Kidney epithelial cell (primary cell): ENCODE results near the gene TMPRSS13. TPM values are rescaled to one million over a fixed set of nuclear protein-coding genes. Genes with fewer than 3 reads are reported as not detected.

Experiments used
- DNase-seq: peaks from one replicate; pipeline ENCODE4 v3.0.0-alpha.2; 2010; ENCODE audit warnings: low read depth
- H3K27me3 ChIP-seq: 2 replicates; pipeline ENCODE4 v1.6.0; 2011; ENCODE audit warnings: low read length; ENCODE audit not compliant: control insufficient read depth, insufficient read depth
- H3K36me3 ChIP-seq: 2 replicates; pipeline ENCODE4 v1.5.1; 2011; ENCODE audit warnings: low read length; ENCODE audit not compliant: control insufficient read depth, insufficient read depth
- H3K4me3 ChIP-seq: 2 replicates; pipeline ENCODE4 v1.5.1; 2011; ENCODE audit warnings: low read depth, mild to moderate bottlenecking, control low read depth, low read length
- total RNA-seq: library from RNA; depleted of rRNA; stranded (reverse); fragments of >200 nt; gene quantifications from 2 replicates; pipeline ENCODE4 v1.2.3, GENCODE V29; 2015
- TF ChIP-seq, protein P1 (sequence below): IDR thresholded peaks from 2 replicates; pipeline ENCODE4 v1.5.1; 2011; ENCODE audit warnings: mild to moderate bottlenecking, moderate library complexity, low read length, control low read depth, inconsistent platforms; ENCODE audit not compliant: insufficient read depth, poor library complexity, severe bottlenecking

The TMPRSS13 gene
- total RNA-seq, 1 donor from 2014 or later: not detected

DNA sequence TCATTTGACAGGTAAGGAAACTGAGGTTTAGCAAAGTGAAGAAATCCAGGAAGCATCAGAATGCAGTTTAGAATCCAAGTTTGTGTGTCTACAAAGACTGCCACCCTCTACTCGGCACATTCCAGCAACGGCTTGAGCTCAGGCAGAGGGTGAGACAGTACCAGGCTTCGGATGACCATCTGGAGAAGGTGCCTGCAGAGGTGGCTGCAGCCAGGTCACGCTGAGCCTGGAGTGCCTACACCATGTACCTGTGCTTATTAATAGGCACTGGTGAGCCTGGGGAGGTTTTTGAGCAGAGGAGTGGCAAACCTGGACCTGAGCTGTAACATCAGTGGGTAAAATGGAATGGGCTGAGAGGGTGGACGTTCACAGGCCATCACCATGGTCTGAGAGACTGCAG, 57.4 kb downstream of the TMPRSS13 start:
- peaks cover 19% of the 10 kb centered on the region for H3K27me3 ChIP-seq
- no peak for DNase-seq
- no peaks in the 10 kb centered on the region for H3K36me3 ChIP-seq
- no peak overlapping the region for H3K4me3 ChIP-seq
- TF ChIP-seq, protein P1, sequence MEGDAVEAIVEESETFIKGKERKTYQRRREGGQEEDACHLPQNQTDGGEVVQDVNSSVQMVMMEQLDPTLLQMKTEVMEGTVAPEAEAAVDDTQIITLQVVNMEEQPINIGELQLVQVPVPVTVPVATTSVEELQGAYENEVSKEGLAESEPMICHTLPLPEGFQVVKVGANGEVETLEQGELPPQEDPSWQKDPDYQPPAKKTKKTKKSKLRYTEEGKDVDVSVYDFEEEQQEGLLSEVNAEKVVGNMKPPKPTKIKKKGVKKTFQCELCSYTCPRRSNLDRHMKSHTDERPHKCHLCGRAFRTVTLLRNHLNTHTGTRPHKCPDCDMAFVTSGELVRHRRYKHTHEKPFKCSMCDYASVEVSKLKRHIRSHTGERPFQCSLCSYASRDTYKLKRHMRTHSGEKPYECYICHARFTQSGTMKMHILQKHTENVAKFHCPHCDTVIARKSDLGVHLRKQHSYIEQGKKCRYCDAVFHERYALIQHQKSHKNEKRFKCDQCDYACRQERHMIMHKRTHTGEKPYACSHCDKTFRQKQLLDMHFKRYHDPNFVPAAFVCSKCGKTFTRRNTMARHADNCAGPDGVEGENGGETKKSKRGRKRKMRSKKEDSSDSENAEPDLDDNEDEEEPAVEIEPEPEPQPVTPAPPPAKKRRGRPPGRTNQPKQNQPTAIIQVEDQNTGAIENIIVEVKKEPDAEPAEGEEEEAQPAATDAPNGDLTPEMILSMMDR: no peak

DNA sequence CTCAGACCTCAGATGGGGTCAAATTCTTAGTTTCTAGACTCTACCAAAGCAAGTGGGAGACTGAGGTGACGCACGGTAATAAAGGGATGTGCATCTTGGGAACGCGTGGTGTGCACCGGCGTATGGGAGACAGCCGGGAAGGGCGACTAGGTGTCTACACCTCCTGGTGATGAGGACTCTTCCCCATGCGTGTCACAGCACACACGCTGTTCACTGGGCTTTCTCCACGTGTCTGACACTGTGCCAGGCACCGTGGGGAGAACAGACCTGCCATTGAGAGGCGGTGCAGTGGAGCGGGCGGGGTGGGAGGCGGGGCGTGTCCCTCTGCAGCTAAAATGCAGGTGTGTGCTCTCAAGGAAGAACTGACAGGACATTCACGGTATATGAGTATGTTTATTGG, 58.0 kb downstream of the TMPRSS13 start:
- Histone ChIP-seq H3K36me3 (no peaks in the 10 kb centered on the region), H3K4me3 (no peak overlapping the region), H3K27me3 (peaks cover 15% of the 10 kb centered on the region)
- no peak for DNase-seq
- TF ChIP-seq, protein P1: no peak

DNA sequence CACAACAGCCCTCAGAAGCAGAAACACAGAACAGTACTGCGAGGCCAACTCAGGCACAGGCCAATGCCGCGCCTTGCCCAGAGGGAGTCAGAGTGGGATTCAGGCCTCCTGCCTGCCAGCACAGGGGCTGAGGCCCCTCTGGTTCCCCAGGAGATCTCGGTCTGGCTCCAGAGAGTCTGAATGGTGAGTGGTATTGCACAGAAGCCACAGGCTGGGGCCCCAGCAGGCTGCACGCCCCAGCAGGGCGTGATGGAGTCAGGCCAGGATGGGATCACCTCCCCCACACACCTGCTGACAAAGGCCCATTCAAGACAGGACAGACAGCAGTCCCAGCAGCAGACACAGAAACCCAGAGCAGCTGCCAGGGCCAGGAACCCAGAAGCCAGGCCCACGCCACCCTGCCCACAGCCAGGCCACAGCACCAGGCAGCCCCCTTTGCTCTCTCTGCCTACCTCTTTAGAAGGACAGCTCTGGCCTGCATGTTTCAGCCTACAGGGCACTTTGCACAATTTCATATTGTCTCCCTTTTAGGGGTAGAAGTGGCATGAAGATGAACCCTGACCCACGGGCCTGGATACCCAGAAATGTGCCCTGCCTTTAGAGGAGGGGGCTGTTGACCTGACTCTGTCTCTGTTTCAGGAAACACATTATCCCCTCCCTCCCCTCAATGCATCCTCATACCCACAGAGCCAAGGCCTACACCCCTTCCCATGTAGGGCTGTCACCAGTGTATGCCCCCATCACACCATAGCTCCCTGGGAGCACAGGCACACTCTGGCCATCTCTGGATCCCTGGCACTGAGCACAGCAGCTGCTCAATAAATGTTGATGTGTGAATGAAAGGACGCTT, 58.9 kb downstream of the TMPRSS13 start:
- no peaks in the 10 kb centered on the region for H3K36me3 ChIP-seq
- TF ChIP-seq, protein P1: no peak
- H3K4me3 ChIP-seq: no peak overlapping the region
- peaks cover 9% of the 10 kb centered on the region for H3K27me3 ChIP-seq
- no peak for DNase-seq

DNA sequence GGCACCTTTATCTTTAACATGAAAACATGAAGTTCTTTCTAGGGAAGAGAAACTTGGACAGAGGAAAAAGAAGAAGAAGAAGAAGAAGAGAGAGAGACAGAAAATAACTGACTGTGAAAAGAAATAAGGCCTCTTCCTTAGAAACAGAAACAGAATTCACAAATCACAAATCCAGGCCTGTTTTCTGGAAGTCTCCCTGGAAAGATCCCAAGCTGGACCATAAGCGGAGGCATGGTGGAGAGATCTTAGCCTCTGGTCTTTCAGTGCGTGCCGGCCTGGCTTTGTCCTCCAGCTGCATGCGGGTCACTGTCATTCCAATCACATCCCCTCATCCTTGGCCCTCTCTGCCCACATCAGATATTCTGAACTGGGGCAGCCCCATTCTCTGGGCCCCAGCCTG, 59.6 kb downstream of the TMPRSS13 start:
- H3K4me3 ChIP-seq: no peak overlapping the region
- TF ChIP-seq, protein P1: no peak
- DNase-seq: no peak
- H3K27me3 ChIP-seq: peaks cover 2% of the 10 kb centered on the region
- H3K36me3 ChIP-seq: no peaks in the 10 kb centered on the region

DNA sequence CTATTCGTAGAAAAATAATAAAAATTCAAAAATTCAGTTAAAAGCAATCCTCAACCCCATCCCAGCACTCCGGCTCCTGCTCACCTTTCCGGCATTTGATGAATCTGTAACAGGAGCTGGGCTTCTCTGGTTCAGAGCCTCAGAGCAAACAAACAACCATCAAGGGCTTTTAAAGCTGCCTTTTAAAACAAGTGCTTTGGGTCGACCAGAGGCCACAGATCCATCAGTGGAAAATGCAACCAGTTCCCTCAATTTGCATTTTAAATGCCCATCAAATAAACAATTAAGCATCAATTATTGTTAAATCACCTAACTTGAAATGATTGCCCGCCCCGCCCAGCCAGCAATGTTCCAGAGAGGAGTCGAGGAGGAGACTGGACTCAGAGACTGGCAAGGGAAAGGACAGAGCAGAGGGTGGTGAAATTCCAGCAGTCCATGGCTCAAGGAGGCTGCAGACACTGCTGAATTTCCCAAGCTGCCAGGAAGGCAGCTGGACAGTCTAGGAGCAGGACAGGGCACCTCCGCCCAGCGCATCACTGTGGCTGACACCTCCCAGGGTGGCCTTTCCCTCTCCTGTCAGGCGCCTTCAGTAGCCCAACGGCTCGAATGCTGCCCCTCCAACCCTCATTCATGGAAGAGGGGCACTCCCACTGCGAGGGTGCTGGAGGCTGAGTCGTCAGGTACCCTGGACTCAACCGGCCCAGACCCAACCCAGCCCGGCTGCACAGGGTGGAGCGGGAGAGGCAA, 60.2 kb downstream of the TMPRSS13 start:
- no peak for DNase-seq
- TF ChIP-seq, protein P1: no peak
- peaks cover 2% of the 10 kb centered on the region for H3K27me3 ChIP-seq
- H3K4me3 ChIP-seq: no peak overlapping the region
- H3K36me3 ChIP-seq: no peaks in the 10 kb centered on the region

DNA sequence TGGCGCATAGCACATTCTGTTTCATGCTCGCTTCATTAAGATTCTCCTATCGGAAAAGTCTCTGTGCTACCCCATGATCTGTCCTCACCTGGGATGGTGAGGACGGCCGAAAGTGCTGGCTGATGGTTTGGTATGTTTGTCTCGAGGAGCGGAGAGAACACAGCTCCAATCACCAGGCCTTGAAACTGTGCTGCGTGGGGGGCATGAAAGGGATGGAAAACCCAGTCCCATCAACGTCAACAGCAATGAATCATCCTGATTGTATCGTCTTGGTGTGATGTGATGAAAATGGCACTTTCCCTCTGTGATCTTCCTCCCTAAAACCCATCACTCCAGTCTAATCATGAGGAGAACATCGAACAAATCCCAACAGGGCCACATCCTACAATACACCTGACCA, 61.1 kb downstream of the TMPRSS13 start:
- H3K36me3 ChIP-seq: no peaks in the 10 kb centered on the region
- TF ChIP-seq, protein P1: no peak
- DNase-seq: no peak
- H3K4me3 ChIP-seq: no peak overlapping the region
- no peaks in the 10 kb centered on the region for H3K27me3 ChIP-seq
